Activated CD4-positive, CD25-positive, alpha-beta regulatory T cell (primary cell): ENCODE measurements around the gene GM2A.
"Not testable (repeated sequence)": the region's sequence is repeated elsewhere in the genome, so short reads cannot be mapped to it uniquely, and the experiment has no call there.

Experiments used
- DNase-seq, 4 experiments: peaks; one replicate each; lab custom pipeline; 2025; lab: John Stamatoyannopoulos, UW

The GM2A gene

GRCh38 chr5:151288180-151288579 is 35.2 kb downstream of the GM2A start:
- no peak for DNase-seq

DNA sequence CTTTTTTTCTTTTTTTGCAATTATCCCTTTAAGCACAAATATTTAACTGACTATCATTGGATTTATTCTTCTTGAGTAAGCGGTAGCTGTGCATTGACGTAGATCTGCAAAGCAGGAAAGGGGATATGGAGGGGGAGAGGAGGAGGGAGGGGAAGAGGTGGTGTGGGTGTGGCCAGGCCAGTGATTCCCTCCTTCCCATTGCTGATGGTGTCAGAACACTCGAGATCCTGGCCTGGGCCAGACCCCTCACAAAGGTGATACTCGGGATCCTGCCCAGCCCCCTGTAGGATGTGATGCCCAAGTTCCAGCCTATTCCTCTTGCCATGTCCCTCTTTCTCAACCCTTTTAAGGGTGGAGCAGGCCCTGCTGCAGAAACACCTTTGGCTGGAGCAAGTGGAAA is 40.6 kb downstream of the GM2A start:
- DNase-seq = no peak

- no peak for DNase-seq
Measured at GRCh38 chr5:151295138-151295537, 42.2 kb downstream of the GM2A start.

DNA sequence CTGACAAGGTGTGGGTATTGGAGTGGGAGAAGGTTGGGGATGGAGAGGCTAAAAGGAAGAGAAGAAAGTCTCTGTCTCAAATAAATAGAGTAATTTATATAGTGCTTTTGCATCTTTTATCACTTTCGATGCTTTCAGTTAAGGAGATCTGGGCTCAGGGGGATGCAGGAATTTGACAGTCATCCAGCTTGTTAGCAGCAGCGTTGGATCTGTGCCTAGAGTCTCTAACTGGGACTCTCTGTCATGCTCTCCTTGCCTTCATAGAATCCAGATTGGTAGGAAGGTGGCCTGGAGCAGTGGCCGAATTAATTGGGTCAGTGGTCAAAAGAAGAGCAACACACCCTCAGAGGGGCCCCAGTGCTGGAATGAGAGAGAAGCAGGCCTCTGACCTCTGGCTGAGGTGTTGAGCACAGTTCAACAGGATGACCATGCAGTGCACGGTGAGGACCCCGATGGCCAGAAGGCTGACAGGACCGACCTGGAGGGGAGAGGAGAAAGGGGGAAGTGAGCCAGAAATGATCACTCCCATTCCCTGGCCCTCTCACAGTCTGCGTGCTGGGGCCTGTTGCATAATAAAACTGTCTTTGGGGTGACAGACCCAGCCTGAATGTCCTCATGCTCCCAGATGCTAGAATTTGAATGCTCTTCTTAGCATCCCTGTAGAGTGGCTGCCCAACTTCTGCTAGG is 42.9 kb downstream of the GM2A start:
- DNase-seq = no peak

- no peak for DNase-seq
Measured at GRCh38 chr5:151296478-151296830, 43.5 kb downstream of the GM2A start.

GRCh38 chr5:151296974-151297373 is 44.0 kb downstream of the GM2A start:
- no peak for DNase-seq

DNA sequence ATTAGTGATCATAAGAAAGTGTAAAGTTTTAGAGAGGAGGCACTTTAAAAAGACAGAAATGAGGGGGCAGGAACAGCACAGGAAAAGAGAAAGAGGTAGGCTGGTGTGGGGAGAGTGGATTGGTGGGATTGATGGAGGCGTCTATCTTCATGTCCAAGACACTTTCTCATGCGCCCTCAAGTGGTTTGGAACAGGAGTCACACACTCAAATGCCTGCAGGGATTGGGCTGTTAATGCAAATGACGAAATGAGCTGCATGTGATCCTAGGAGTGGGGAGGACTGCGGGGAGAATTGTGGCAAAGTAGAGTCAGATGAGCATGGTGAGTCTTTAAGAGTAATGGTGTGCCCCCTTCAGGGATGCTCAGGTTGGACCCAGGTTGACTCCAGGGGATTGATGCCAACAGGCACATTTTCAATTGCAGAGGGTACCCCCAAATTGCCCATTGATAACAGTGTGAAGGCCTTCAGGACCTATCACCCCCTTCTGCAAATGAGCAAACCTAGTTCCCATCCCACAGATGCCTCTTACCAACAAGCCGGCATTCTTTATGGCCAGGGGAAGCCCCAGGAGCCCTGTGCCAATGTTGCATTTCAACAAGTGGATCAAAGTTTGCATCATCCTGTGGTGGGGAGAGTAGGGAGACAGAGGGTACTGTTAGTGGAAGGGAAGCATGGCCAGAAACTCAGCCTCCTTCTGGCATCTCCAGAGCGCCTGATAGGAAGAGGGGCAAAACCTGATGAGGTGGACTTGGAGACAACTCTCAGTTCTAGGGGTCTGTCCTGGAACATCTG is 45.3 kb downstream of the GM2A start:
- no peak for DNase-seq

DNA sequence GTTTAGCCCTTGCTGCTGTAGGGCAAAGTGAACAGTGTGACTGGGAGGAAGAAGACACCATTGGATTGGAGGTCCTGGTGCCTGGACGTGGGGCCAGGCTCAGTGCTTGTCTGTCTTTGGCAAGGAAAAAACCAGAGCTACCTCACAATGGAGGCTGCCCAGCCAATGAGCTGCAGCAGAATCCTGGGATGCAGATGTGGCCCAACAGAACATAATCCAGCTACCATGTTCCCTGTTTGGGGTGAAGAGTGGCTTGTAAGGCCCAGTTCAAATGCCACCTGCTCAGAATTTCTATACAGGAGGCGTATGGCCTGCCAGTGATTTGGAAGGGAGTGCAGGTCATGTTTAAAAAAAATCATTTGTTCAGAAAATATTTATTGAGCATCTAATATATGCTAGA is 50.7 kb downstream of the GM2A start, which contains the start of gene SLC36A3:
TSS of gene SLC36A3 (minus strand) at position 101 of the 400 bp plus-strand sequence. CDS start 412 bp downstream, outside the sequence.
- no peak for DNase-seq

GRCh38 chr5:151309266-151309665 is 56.3 kb downstream of the GM2A start:
- not testable (repeated sequence) for DNase-seq

DNA sequence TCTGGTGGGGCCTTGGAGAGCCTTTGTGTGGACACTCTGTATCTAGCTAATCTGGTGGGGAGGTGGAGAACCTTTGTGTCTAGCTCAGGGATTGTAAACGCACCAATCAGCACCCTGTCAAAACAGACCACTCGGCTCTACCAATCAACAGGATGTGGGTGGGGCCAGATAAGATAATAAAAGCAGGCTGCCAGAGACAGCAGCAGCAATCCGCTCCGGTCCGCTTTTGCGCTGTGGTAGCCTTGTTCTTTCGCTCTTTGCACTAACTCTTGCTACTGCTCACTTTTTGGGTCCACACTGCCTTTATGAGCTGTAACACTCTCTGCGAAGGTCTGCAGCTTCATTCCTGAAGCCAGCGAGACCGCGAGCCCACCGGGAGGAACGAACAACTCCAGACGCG is 56.8 kb downstream of the GM2A start:
- DNase-seq = not testable (repeated sequence)

DNA sequence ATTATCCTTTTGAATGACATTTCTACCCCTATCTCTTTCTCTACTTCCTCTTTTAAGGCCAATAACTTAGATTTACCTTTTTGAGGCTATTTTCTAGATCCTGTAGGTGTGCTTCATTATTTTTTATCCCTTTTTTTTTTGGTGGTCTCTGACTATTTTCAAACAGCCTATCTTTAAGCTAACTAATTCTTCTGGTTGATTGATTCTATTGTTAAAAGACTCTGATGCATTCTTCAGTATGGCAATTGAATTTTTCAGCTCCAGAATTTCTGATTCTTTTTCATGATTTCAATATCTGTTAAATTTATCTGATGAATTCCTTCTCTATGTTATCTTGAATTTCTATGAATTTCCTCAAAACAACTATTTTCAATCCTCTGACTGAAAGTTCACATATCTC is 57.9 kb downstream of the GM2A start:
- no peak for DNase-seq

GRCh38 chr5:151312756-151313324 is 59.9 kb downstream of the GM2A start:
- no peak for DNase-seq

DNA sequence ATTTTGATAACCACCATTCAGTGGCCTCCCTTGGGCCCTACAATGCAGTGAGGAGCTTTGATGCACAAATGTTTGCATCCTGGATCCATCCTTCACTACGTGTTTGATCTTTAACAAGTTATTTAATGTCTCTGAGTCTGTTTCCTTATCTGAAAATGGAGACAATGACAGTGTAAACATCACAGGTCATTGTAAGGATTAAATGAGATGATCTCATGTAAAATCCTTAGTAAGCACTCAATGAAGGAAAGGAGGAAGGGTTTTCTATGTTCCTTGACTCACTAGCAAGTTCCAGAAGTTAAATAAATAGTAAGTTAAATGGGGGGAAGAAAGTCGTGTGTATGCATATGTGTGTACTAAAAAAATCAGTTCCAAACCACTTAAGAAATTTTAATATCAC is 60.4 kb downstream of the GM2A start:
- DNase-seq = no peak

GRCh38 chr5:151315998-151316597 is 63.1 kb downstream of the GM2A start:
- peak; percentile 5 to 33 (median 24) for DNase-seq

DNA sequence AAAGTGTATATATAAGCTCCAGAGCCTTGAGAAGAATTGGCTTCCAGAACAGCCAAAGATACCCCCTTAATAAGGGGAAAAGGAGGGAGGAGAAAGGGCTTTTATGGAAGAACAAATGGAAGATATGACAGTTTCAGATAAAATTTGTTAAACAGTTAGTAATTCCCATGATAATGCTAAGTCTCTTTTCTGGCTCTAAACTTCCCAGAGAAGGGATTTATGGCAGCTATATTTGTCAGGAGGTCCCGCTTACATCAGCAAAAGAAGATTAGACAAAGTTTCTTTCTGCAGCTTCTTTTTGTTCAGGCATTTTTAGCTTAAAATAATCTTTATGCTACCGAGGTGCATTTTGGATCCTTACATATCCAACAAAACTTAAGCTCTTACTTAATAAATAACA is 64.9 kb downstream of the GM2A start:
- no peak for DNase-seq

- no peak for DNase-seq
Measured at GRCh38 chr5:151318850-151319732, 66.1 kb downstream of the GM2A start.
